Mucosa of rectum (tissue), 2 donors: ENCODE data around the gene USF3.
"Not testable (repeated sequence)": the region's sequence is repeated elsewhere in the genome, so short reads cannot be mapped to it uniquely, and the experiment has no call there.

Experiments used
- H3K27ac ChIP-seq, 2 donors: one replicate each; pipeline ENCODE4 v1.7.0; 2013; ENCODE audit warnings: inconsistent platforms in 2 of 2, low read depth in 2 of 2, low read length in 2 of 2
- H3K27me3 ChIP-seq, 2 donors: one replicate each; pipeline ENCODE4 v1.7.0; 2013; ENCODE audit warnings: low read length in 2 of 2; ENCODE audit not compliant: control insufficient read depth in 2 of 2, insufficient read depth in 2 of 2
- H3K36me3 ChIP-seq, 2 donors: one replicate each; pipeline ENCODE4 v1.7.0; 2013; ENCODE audit warnings: low read length in 2 of 2; ENCODE audit not compliant: control insufficient read depth in 2 of 2, insufficient read depth in 2 of 2
- H3K4me1 ChIP-seq, 2 donors: one replicate each; pipeline ENCODE4 v1.7.0; 2013; ENCODE audit warnings: low read length in 2 of 2, mild to moderate bottlenecking in 1 of 2; ENCODE audit not compliant: control insufficient read depth in 2 of 2, insufficient read depth in 2 of 2
- H3K4me3 ChIP-seq, 2 donors: one replicate each; pipeline ENCODE4 v1.7.0; 2013; ENCODE audit warnings: low read length in 2 of 2
- H3K9ac ChIP-seq, 2 donors: one replicate each; pipeline ENCODE4 v1.7.0; 2013; ENCODE audit warnings: low read length in 2 of 2, low read depth in 1 of 2, mild to moderate bottlenecking in 1 of 2
- H3K9me3 ChIP-seq, 2 donors: one replicate each; pipeline ENCODE4 v1.7.0; 2013; ENCODE audit warnings: low read length in 2 of 2; ENCODE audit not compliant: control insufficient read depth in 2 of 2
- donor health status: healthy.
- donor health status: Normal muscosa, but diverticular disease.

USF3 gene

GRCh38 chr3:113636034-113636433 is 60.4 kb downstream of the USF3 start:
- not testable (repeated sequence) for H3K27me3 ChIP-seq, H3K4me3 ChIP-seq, H3K36me3 ChIP-seq, H3K9me3 ChIP-seq, H3K4me1 ChIP-seq, H3K27ac ChIP-seq, H3K9ac ChIP-seq

DNA sequence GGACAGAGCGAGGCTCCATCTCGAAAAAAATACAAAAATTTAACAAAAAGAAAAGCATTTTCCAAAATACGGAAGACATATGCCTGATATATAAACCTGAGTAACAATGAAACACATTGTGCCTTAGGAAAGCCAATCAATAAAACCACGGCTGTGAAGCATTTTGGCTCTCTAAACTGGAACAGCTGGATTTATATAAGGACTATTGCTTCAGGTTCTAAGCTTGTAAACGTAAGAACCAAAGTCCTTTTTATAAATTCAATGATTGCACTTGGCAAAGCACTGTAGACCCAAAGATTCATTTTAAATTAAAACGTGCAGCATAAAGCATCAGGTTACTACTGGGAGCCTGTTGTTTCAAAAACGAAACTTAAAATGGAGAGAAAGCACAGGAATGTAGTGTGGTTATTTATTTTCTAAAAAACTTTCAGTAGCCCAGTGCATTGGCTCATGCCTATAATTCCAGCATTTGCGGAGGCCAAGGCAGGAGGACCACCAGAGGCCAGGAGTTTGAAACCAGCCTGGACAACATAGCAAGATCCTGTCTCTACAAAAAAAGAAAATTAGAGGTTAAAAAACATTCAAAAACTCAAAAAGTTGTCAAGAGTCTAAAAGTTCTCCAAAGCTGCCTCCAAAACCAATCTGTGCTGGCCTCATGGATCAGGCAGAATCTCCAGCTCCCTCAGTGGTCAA is 61.5 kb downstream of the USF3 start:
- Histone ChIP-seq H3K9ac (no peak overlapping the region), H3K27ac (no peak overlapping the region)

GRCh38 chr3:113631573-113631972 is 64.9 kb downstream of the USF3 start:
- no peak overlapping the region for H3K4me3 ChIP-seq
- no peak overlapping the region for H3K27ac ChIP-seq
- peaks cover 16 to 18% of the 10 kb centered on the region in 2 donors for H3K36me3 ChIP-seq
- no peak overlapping the region for H3K9ac ChIP-seq
- H3K4me1 ChIP-seq, result peaks cover 7 to 27% of the 10 kb centered on the region in 2 donors
- no peaks in the 10 kb centered on the region for H3K27me3 ChIP-seq
- H3K9me3 ChIP-seq, result no peaks in the 10 kb centered on the region

More for the DNA sequence above, 61.5 kb downstream of the USF3 start:
- Histone ChIP-seq H3K9me3 (no peaks in the 10 kb centered on the region), H3K4me1 (peaks cover 5 to 15% of the 10 kb centered on the region in 2 donors), H3K36me3 (no peaks in the 10 kb centered on the region), H3K27me3 (no peaks in the 10 kb centered on the region), H3K4me3 (peak overlapping the region in 1 of 2 donors; percentile 37)

DNA sequence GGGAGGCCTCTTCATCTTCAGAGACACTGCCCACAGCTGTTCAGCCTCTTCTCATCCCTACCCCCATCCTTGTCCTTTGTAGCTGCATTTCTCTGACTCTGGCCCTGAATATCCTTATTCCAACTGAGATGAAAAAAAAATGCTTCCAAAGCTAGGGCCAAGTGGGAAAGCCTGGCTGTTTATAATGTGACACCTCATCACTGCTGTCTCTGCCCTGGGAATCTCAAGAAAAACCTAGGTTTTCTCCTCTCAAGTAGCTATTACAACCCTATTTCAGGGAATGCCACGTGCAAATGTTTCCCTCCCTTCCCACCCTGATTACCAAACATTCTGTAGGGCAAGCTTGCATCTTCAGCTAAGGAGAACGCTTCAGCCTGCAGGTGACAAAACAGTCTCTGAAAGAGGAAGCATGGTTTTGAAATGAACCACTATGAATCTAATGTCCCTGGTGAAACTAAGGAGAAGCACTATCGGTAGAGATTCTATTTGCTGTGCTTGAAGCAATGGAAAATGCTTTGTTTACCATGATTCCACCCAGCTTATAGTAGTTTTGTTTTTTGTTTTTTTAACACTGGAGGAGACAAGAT is 65.4 kb downstream of the USF3 start:
- Histone ChIP-seq H3K27me3 (no peaks in the 10 kb centered on the region), H3K4me3 (no peak overlapping the region), H3K27ac (peak overlapping the region in 1 of 2 donors; percentile 33), H3K36me3 (peaks cover 16 to 18% of the 10 kb centered on the region in 2 donors), H3K9me3 (no peaks in the 10 kb centered on the region), H3K9ac (no peak overlapping the region), H3K4me1 (peaks cover 7 to 27% of the 10 kb centered on the region in 2 donors)

GRCh38 chr3:113629584-113630421 is 66.6 kb downstream of the USF3 start:
- peaks cover 7 to 27% of the 10 kb centered on the region in 2 donors for H3K4me1 ChIP-seq
- H3K36me3 ChIP-seq, result peaks cover 18 to 19% of the 10 kb centered on the region in 2 donors
- H3K9me3 ChIP-seq, result no peaks in the 10 kb centered on the region
- peak overlapping the region; percentile 33 to 40 for H3K27ac ChIP-seq
- H3K27me3 ChIP-seq, result no peaks in the 10 kb centered on the region
- peak overlapping the region in 1 of 2 donors; percentile 45 for H3K9ac ChIP-seq
- H3K4me3 ChIP-seq, result peak overlapping the region; percentile 51

- Histone ChIP-seq H3K27ac (no peak overlapping the region), H3K36me3 (peaks cover 22 to 23% of the 10 kb centered on the region in 2 donors), H3K9me3 (no peaks in the 10 kb centered on the region), H3K4me3 (no peak overlapping the region), H3K4me1 (peaks cover 7 to 24% of the 10 kb centered on the region in 2 donors), H3K9ac (no peak overlapping the region), H3K27me3 (no peaks in the 10 kb centered on the region)
Observed at GRCh38 chr3:113628788-113629187, 67.7 kb downstream of the USF3 start.

DNA sequence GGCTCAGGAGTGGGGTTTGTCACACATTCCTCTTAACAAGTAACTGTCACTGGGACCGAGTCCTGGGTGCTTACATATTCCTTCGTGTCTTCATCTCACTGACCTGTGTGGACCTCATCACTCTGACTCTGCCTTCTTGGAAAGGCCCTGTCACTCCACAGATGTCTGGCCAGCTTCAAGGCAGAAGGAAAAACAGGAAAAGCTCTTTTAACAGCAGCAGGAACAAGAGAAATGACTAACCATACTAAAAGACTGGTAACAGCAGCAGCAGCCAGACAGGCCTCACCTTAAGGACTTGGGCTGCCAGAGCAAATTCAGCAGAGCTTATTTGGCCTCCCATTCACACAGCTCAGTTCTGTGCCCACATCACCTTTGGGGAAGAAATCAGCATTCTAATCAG is 68.1 kb downstream of the USF3 start:
- Histone ChIP-seq H3K9me3 (no peaks in the 10 kb centered on the region), H3K27me3 (no peaks in the 10 kb centered on the region), H3K36me3 (peaks cover 26 to 27% of the 10 kb centered on the region in 2 donors), H3K27ac (no peak overlapping the region), H3K4me1 (peaks cover 7 to 24% of the 10 kb centered on the region in 2 donors), H3K4me3 (no peak overlapping the region), H3K9ac (no peak overlapping the region)

- Histone ChIP-seq H3K9me3 (no peaks in the 10 kb centered on the region), H3K4me1 (peaks cover 7 to 24% of the 10 kb centered on the region in 2 donors), H3K27ac (no peak overlapping the region), H3K27me3 (no peaks in the 10 kb centered on the region), H3K36me3 (peaks cover 32% of the 10 kb centered on the region in 2 donors), H3K9ac (no peak overlapping the region), H3K4me3 (no peak overlapping the region)
Observed at GRCh38 chr3:113626503-113627371, 69.7 kb downstream of the USF3 start.

DNA sequence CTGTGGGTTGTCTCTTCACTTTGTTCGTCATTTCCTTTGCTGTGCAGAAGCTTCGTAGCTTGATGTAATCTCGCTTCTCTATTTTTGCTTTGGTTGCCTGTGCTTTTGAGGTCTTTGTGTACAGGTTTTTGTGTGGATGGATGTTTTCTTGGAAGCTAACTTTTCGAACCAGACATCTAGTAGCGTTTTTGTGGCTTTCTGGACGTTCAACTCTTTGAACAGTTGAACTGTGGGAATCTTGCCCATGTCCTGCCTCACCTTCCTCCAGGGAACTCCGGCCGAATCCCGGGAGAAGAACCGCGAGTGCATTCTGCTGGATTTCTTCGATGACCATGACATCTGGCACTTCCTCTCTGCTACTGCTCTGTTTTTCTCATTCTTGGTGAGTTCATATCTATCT is 70.6 kb downstream of the USF3 start:
- H3K4me1 ChIP-seq, result peaks cover 7 to 19% of the 10 kb centered on the region in 2 donors
- H3K27me3 ChIP-seq, result no peaks in the 10 kb centered on the region
- H3K36me3 ChIP-seq, result peaks cover 34 to 39% of the 10 kb centered on the region in 2 donors
- peak overlapping the region in 1 of 2 donors; percentile 51 for H3K4me3 ChIP-seq
- no peak overlapping the region for H3K9ac ChIP-seq
- H3K9me3 ChIP-seq, result no peaks in the 10 kb centered on the region
- H3K27ac ChIP-seq, result no peak overlapping the region
